IPS DF 19.7 (cell line): ENCODE measurements around the gene ZSCAN29.
A peak's percentile ranks its signal among the peaks of the same experiment; 100 is the strongest.
"Not testable (repeated sequence)": the region's sequence is repeated elsewhere in the genome, so short reads cannot be mapped to it uniquely, and the experiment has no call there.

Experiments used
- DNase-seq: peaks from one replicate; pipeline ENCODE4 v3.0.0-alpha.2; 2013; ENCODE audit warnings: low read depth, low spot score

The ZSCAN29 gene

GRCh38 chr15:43370975-43371974 is at the start of gene ZSCAN29, which contains the start of gene TUBGCP4:
Gene ZSCAN29, minus strand, starts transcription at chr15:43371043. Its CDS starts 1,130 bp downstream, at chr15:43369913.
Gene TUBGCP4, plus strand, starts transcription at chr15:43371101. Its CDS starts 254 bp downstream, at chr15:43371355.
- DNase-seq = peak; percentile 54

- DNase-seq = no peak
Measured at GRCh38 chr15:43420435-43420834, 49.6 kb upstream of the ZSCAN29 start.

GRCh38 chr15:43414196-43414595 is 43.4 kb upstream of the ZSCAN29 start:
- DNase-seq = no peak

GRCh38 chr15:43412096-43412495 is 41.3 kb upstream of the ZSCAN29 start:
- no peak for DNase-seq

GRCh38 chr15:43410572-43411214 is 39.9 kb upstream of the ZSCAN29 start:
- no peak for DNase-seq

GRCh38 chr15:43408789-43409188 is 37.9 kb upstream of the ZSCAN29 start:
- no peak for DNase-seq

GRCh38 chr15:43406808-43407207 is 36.0 kb upstream of the ZSCAN29 start:
- no peak for DNase-seq

GRCh38 chr15:43406189-43406588 is 35.3 kb upstream of the ZSCAN29 start:
- no peak for DNase-seq

- DNase-seq = no peak
Measured at GRCh38 chr15:43404130-43404529, 33.3 kb upstream of the ZSCAN29 start.

GRCh38 chr15:43403616-43404015 is 32.8 kb upstream of the ZSCAN29 start:
- DNase-seq = no peak

GRCh38 chr15:43402255-43402654 is 31.4 kb upstream of the ZSCAN29 start:
- DNase-seq = no peak

- not testable (repeated sequence) for DNase-seq
Measured at GRCh38 chr15:43393592-43393991, 22.7 kb upstream of the ZSCAN29 start.

GRCh38 chr15:43390723-43391122 is 19.9 kb upstream of the ZSCAN29 start:
- DNase-seq = no peak

GRCh38 chr15:43383070-43383469 is 12.2 kb upstream of the ZSCAN29 start:
- DNase-seq = no peak

GRCh38 chr15:43382310-43382709 is 11.5 kb upstream of the ZSCAN29 start:
- no peak for DNase-seq

GRCh38 chr15:43378601-43379000 is 7.8 kb upstream of the ZSCAN29 start:
- no peak for DNase-seq

- DNase-seq = no peak
Measured at GRCh38 chr15:43376017-43376705, 5.3 kb upstream of the ZSCAN29 start.

- no peak for DNase-seq
Measured at GRCh38 chr15:43370310-43370974, 401 bp downstream of the ZSCAN29 start.

- DNase-seq = no peak
Measured at GRCh38 chr15:43361313-43361903, 9.4 kb downstream of the ZSCAN29 start.

GRCh38 chr15:43360821-43361220 is 10.0 kb downstream of the ZSCAN29 start:
- DNase-seq = no peak
